ENCODE data around the gene COX4I1. TPM values are rescaled to one million over a fixed set of nuclear protein-coding genes. Genes with fewer than 3 reads are reported as not detected.
"Not testable (repeated sequence)": the region's sequence is repeated elsewhere in the genome, so short reads cannot be mapped to it uniquely, and the experiment has no call there.

The COX4I1 gene
- total RNA-seq, 1 donor from 2014 or later: 459 TPM

- Histone ChIP-seq H3K27me3 (ENCODE audit: insufficient read depth, low read length) (no peaks in the 10 kb centered on the region), H2AFZ (ENCODE audit: low read depth, low read length) (no peak overlapping the region), H4K20me1 (ENCODE audit: insufficient read depth, low read length) (peaks cover 67% of the 10 kb centered on the region), H3K4me1 (ENCODE audit: insufficient read depth, low read length) (peaks cover under 1% of the 10 kb centered on the region), H3K4me2 (ENCODE audit: low read length) (no peak overlapping the region), H3K27ac (ENCODE audit: low read depth, low read length) (no peak overlapping the region), H3K36me3 (ENCODE audit: insufficient read depth, low read length) (peaks cover 41% of the 10 kb centered on the region), H3K9me3 (ENCODE audit: insufficient read depth, low read depth, low read length) (no peaks in the 10 kb centered on the region), H3K4me3 (ENCODE audit: insufficient read depth, low read depth, low read length) (no peak overlapping the region), H3K79me2 (ENCODE audit: insufficient read depth, low read length) (peaks cover 53% of the 10 kb centered on the region), H3K9ac (ENCODE audit: low read length) (no peak overlapping the region)
- H3K36me3 Mint-ChIP-seq (ENCODE audit: low read depth, unreplicated experiment): peaks cover 34% of the 10 kb centered on the region
- no peak overlapping the region for H3K4me3 Mint-ChIP-seq (ENCODE audit: unreplicated experiment)
- no peak for DNase-seq (ENCODE audit: low read depth)
- no peaks in the 10 kb centered on the region for H3K9me3 Mint-ChIP-seq (ENCODE audit: unreplicated experiment)
- no peak for FAIRE-seq
- TF ChIP-seq EZH2 (IDR thresholded peaks at IDR 0.05; ENCODE audit: insufficient read depth, low read length): no peak
- peaks cover 15% of the 10 kb centered on the region for H3K4me1 Mint-ChIP-seq (ENCODE audit: low read depth, unreplicated experiment)
- H3K27me3 Mint-ChIP-seq (ENCODE audit: low read depth, unreplicated experiment): no peaks in the 10 kb centered on the region
- no peak overlapping the region for H3K27ac Mint-ChIP-seq (ENCODE audit: unreplicated experiment)
These were observed 4.1 kb downstream of the COX4I1 start for GRCh38 chr16:85803570-85803969.

- Mint-ChIP-seq H3K27ac (ENCODE audit: unreplicated experiment) (no peak overlapping the region), H3K4me3 (ENCODE audit: unreplicated experiment) (no peak overlapping the region), H3K4me1 (ENCODE audit: low read depth, unreplicated experiment) (peaks cover 13% of the 10 kb centered on the region), H3K27me3 (ENCODE audit: low read depth, unreplicated experiment) (peaks cover 7% of the 10 kb centered on the region), H3K36me3 (ENCODE audit: low read depth, unreplicated experiment) (peaks cover 37% of the 10 kb centered on the region), H3K9me3 (ENCODE audit: unreplicated experiment) (peaks cover 3% of the 10 kb centered on the region)
- DNase-seq (ENCODE audit: low read depth) (no peak), FAIRE-seq (no peak)
- H3K9me3 ChIP-seq (ENCODE audit: insufficient read depth, low read depth, low read length): no peaks in the 10 kb centered on the region
- no peaks in the 10 kb centered on the region for H3K4me1 ChIP-seq (ENCODE audit: insufficient read depth, low read length)
- peaks cover 33% of the 10 kb centered on the region for H3K79me2 ChIP-seq (ENCODE audit: insufficient read depth, low read length)
- no peak overlapping the region for H3K4me3 ChIP-seq (ENCODE audit: insufficient read depth, low read depth, low read length)
- TF ChIP-seq EZH2 (IDR thresholded peaks at IDR 0.05; ENCODE audit: insufficient read depth, low read length) (no peak), CTCF (IDR thresholded peaks at IDR 0.05; ENCODE audit: insufficient read depth, low read depth, low read length) (no peak)
- peaks cover 59% of the 10 kb centered on the region for H4K20me1 ChIP-seq (ENCODE audit: insufficient read depth, low read length)
- H3K36me3 ChIP-seq (ENCODE audit: insufficient read depth, low read length): peaks cover 41% of the 10 kb centered on the region
- H3K4me2 ChIP-seq (ENCODE audit: low read length): no peak overlapping the region
- H3K9ac ChIP-seq (ENCODE audit: low read length): no peak overlapping the region
- no peaks in the 10 kb centered on the region for H3K27me3 ChIP-seq (ENCODE audit: insufficient read depth, low read length)
- no peak overlapping the region for H3K27ac ChIP-seq (ENCODE audit: low read depth, low read length)
- H2AFZ ChIP-seq (ENCODE audit: low read depth, low read length): no peak overlapping the region
These were observed 6.0 kb downstream of the COX4I1 start for GRCh38 chr16:85805442-85806045.

- no peak overlapping the region for H3K4me3 Mint-ChIP-seq (ENCODE audit: unreplicated experiment)
- H3K4me1 Mint-ChIP-seq (ENCODE audit: low read depth, unreplicated experiment): peaks cover 4% of the 10 kb centered on the region
- TF ChIP-seq CTCF (IDR thresholded peaks at IDR 0.05; ENCODE audit: insufficient read depth, low read depth, low read length): no peak
- TF ChIP-seq EZH2 (IDR thresholded peaks at IDR 0.05; ENCODE audit: insufficient read depth, low read length): no peak
- Histone ChIP-seq H3K4me2 (ENCODE audit: low read length) (no peak overlapping the region), H3K9ac (ENCODE audit: low read length) (no peak overlapping the region), H2AFZ (ENCODE audit: low read depth, low read length) (no peak overlapping the region), H3K27ac (ENCODE audit: low read depth, low read length) (no peak overlapping the region), H3K4me3 (ENCODE audit: insufficient read depth, low read depth, low read length) (no peak overlapping the region), H3K79me2 (ENCODE audit: insufficient read depth, low read length) (peaks cover 23% of the 10 kb centered on the region), H3K4me1 (ENCODE audit: insufficient read depth, low read length) (no peaks in the 10 kb centered on the region), H4K20me1 (ENCODE audit: insufficient read depth, low read length) (peaks cover 49% of the 10 kb centered on the region), H3K27me3 (ENCODE audit: insufficient read depth, low read length) (peaks cover 2% of the 10 kb centered on the region), H3K36me3 (ENCODE audit: insufficient read depth, low read length) (peaks cover 37% of the 10 kb centered on the region), H3K9me3 (ENCODE audit: insufficient read depth, low read depth, low read length) (no peaks in the 10 kb centered on the region)
- H3K27ac Mint-ChIP-seq (ENCODE audit: unreplicated experiment): no peak overlapping the region
- FAIRE-seq (no peak), DNase-seq (ENCODE audit: low read depth) (no peak)
- peaks cover 3% of the 10 kb centered on the region for H3K9me3 Mint-ChIP-seq (ENCODE audit: unreplicated experiment)
- H3K27me3 Mint-ChIP-seq (ENCODE audit: low read depth, unreplicated experiment): peaks cover 10% of the 10 kb centered on the region
- peaks cover 34% of the 10 kb centered on the region for H3K36me3 Mint-ChIP-seq (ENCODE audit: low read depth, unreplicated experiment)
These were observed 7.0 kb downstream of the COX4I1 start for GRCh38 chr16:85806539-85806938.

GRCh38 chr16:85807340-85807739 is 7.8 kb downstream of the COX4I1 start:
- not testable (repeated sequence) for DNase-seq (ENCODE audit: low read depth); H3K4me2 ChIP-seq (ENCODE audit: low read length); H3K9me3 ChIP-seq (ENCODE audit: insufficient read depth, low read depth, low read length); H3K27ac ChIP-seq (ENCODE audit: low read depth, low read length); H3K9ac ChIP-seq (ENCODE audit: low read length); FAIRE-seq; H3K4me1 ChIP-seq (ENCODE audit: insufficient read depth, low read length); H3K27ac Mint-ChIP-seq (ENCODE audit: unreplicated experiment); H2AFZ ChIP-seq (ENCODE audit: low read depth, low read length); H3K9me3 Mint-ChIP-seq (ENCODE audit: unreplicated experiment); H3K4me3 Mint-ChIP-seq (ENCODE audit: unreplicated experiment); H3K4me1 Mint-ChIP-seq (ENCODE audit: low read depth, unreplicated experiment); H3K27me3 ChIP-seq (ENCODE audit: insufficient read depth, low read length); H3K4me3 ChIP-seq (ENCODE audit: insufficient read depth, low read depth, low read length)
- H3K27me3 Mint-ChIP-seq (ENCODE audit: low read depth, unreplicated experiment): peaks cover 17% of the 10 kb centered on the region
- Histone ChIP-seq H3K79me2 (ENCODE audit: insufficient read depth, low read length) (peaks cover 15% of the 10 kb centered on the region), H3K36me3 (ENCODE audit: insufficient read depth, low read length) (peaks cover 31% of the 10 kb centered on the region), H4K20me1 (ENCODE audit: insufficient read depth, low read length) (peaks cover 41% of the 10 kb centered on the region)
- H3K36me3 Mint-ChIP-seq (ENCODE audit: low read depth, unreplicated experiment): peaks cover 26% of the 10 kb centered on the region

- H3K9me3 ChIP-seq (ENCODE audit: insufficient read depth, low read depth, low read length); H3K4me2 ChIP-seq (ENCODE audit: low read length); FAIRE-seq; H3K27ac ChIP-seq (ENCODE audit: low read depth, low read length); H3K9ac ChIP-seq (ENCODE audit: low read length); H3K79me2 ChIP-seq (ENCODE audit: insufficient read depth, low read length); H2AFZ ChIP-seq (ENCODE audit: low read depth, low read length); H3K4me1 ChIP-seq (ENCODE audit: insufficient read depth, low read length); H3K27ac Mint-ChIP-seq (ENCODE audit: unreplicated experiment); H3K4me3 Mint-ChIP-seq (ENCODE audit: unreplicated experiment); H3K9me3 Mint-ChIP-seq (ENCODE audit: unreplicated experiment); DNase-seq (ENCODE audit: low read depth); H3K4me1 Mint-ChIP-seq (ENCODE audit: low read depth, unreplicated experiment); H3K4me3 ChIP-seq (ENCODE audit: insufficient read depth, low read depth, low read length): not testable (repeated sequence)
- Histone ChIP-seq H4K20me1 (ENCODE audit: insufficient read depth, low read length) (peaks cover 33% of the 10 kb centered on the region), H3K27me3 (ENCODE audit: insufficient read depth, low read length) (peaks cover 16% of the 10 kb centered on the region), H3K36me3 (ENCODE audit: insufficient read depth, low read length) (peaks cover 24% of the 10 kb centered on the region)
- Mint-ChIP-seq H3K27me3 (ENCODE audit: low read depth, unreplicated experiment) (peaks cover 24% of the 10 kb centered on the region), H3K36me3 (ENCODE audit: low read depth, unreplicated experiment) (peaks cover 23% of the 10 kb centered on the region)
These were observed 8.6 kb downstream of the COX4I1 start for GRCh38 chr16:85808104-85808503.

Data from astrocyte (in vitro differentiated cells and primary cell).